Hair follicular keratinocyte (primary cell): ENCODE measurements around the gene PAX6. TPM values are rescaled to one million over a fixed set of nuclear protein-coding genes. Genes with fewer than 3 reads are reported as not detected.

Experiments used
- total RNA-seq: library from RNA; depleted of rRNA; stranded (reverse); fragments of >200 nt; gene quantifications from 2 replicates; pipeline ENCODE4 v1.2.3, GENCODE V29; 2015

The PAX6 gene
- total RNA-seq = 0.08 TPM in 1 of 2 replicates, not detected in the other

DNA sequence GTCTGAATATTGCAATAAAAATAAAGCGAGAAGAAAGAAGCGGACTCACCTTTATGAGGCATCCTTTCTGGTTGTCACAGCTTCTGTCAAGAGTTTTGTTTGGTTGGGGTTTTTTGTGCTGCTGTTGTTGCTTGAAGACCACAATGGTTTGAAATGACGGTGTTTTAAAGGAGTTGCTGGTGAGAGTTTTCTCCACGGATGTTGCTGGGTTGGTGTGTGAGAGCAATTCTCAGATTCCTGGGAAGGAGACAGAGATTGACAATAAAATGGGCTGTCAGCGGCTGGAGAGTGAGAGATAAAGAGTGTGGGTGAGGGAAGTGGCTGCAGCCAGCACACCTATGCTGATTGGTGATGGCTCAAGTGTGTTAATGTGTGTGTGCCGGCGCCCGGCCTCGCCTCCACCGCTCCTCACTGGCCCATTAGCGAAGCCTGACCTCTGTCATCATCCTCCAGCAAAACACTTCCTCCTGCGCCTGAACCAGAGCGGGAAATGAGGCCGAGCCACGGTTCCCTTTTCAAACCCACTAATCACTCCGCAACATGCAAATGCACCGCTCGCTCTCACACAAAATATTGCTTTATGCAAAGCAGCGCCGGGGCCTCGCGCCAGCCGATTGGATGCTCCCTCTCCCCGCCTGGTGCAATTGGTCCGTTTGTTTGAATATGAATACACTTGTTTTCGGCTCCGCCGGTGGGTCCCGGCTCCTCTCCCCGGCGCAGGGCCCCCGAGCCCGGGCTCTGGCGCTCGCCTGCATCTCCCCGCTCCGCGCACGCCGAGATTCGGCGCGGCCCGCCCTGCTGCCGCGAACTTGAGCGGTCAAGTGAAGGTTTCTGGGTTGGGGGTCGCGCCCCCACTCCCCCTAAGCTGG lies at the start of gene PAX6:
Gene PAX6 (minus strand): TSS at position 544 of the 869 bp plus-strand sequence. CDS start 4,911 bp downstream, outside the sequence.

